Activated CD4-positive, CD25-positive, alpha-beta regulatory T cell treated with anti-CD3 and anti-CD28 coated beads, Interleukin-2, amount 50 U/mL, for 24 hours (primary cell): ENCODE data around the gene TTYH3.
"Not testable (repeated sequence)": the region's sequence is repeated elsewhere in the genome, so short reads cannot be mapped to it uniquely, and the experiment has no call there.

ENCODE experiments used
- ATAC-seq, 2 donors: fragments of 150-1000 bp; cut with Tn5 transposase; one replicate each; pipeline ENCODE4 v1.10.0; 2021; ENCODE audit warnings: mild to moderate bottlenecking in 1 of 2, moderate library complexity in 1 of 2

Gene TTYH3

GRCh38 chr7:2689343-2689847 lies 57.6 kb downstream of the TTYH3 start:
- no peak for ATAC-seq

- ATAC-seq, result no peak
These were observed 58.3 kb downstream of the TTYH3 start for GRCh38 chr7:2689951-2690705.

GRCh38 chr7:2691011-2691707 lies 59.4 kb downstream of the TTYH3 start:
- no peak for ATAC-seq

- not testable (repeated sequence) for ATAC-seq
These were observed 60.2 kb downstream of the TTYH3 start for GRCh38 chr7:2691932-2692439.

- ATAC-seq, result no peak
These were observed 60.8 kb downstream of the TTYH3 start for GRCh38 chr7:2692543-2692942.

GRCh38 chr7:2693420-2694121 lies 61.8 kb downstream of the TTYH3 start:
- ATAC-seq, result not testable (repeated sequence)

- ATAC-seq, result not testable (repeated sequence)
These were observed 62.3 kb downstream of the TTYH3 start for GRCh38 chr7:2694122-2694436.

GRCh38 chr7:2698581-2699288 lies 66.9 kb downstream of the TTYH3 start:
- peak; percentile 91 to 93 for ATAC-seq

- no peak for ATAC-seq
These were observed 67.5 kb downstream of the TTYH3 start for GRCh38 chr7:2699289-2699620.

- ATAC-seq, result no peak
These were observed 68.5 kb downstream of the TTYH3 start for GRCh38 chr7:2700141-2700850.

- ATAC-seq, result no peak
These were observed 69.6 kb downstream of the TTYH3 start for GRCh38 chr7:2701424-2701823.

- no peak for ATAC-seq
These were observed 70.2 kb downstream of the TTYH3 start for GRCh38 chr7:2701832-2702593.

- no peak for ATAC-seq
These were observed 70.8 kb downstream of the TTYH3 start for GRCh38 chr7:2702594-2702957.

GRCh38 chr7:2705371-2706096 lies 73.7 kb downstream of the TTYH3 start:
- ATAC-seq, result no peak

GRCh38 chr7:2706685-2707126 lies 74.9 kb downstream of the TTYH3 start:
- no peak for ATAC-seq

- no peak for ATAC-seq
These were observed 75.7 kb downstream of the TTYH3 start for GRCh38 chr7:2707481-2707880.

GRCh38 chr7:2708041-2708440 lies 76.3 kb downstream of the TTYH3 start:
- no peak for ATAC-seq

- no peak for ATAC-seq
These were observed 76.9 kb downstream of the TTYH3 start for GRCh38 chr7:2708547-2709310.

GRCh38 chr7:2709553-2710285 lies 77.9 kb downstream of the TTYH3 start:
- ATAC-seq, result peak; percentile 86 to 87
